ENCODE results near the gene SPOUT1. TPM values are rescaled to one million over a fixed set of nuclear protein-coding genes. Genes with fewer than 3 reads are reported as not detected.

SPOUT1 gene
- total RNA-seq, 1 experiment from 2014 or later, result 70.4 TPM

DNA sequence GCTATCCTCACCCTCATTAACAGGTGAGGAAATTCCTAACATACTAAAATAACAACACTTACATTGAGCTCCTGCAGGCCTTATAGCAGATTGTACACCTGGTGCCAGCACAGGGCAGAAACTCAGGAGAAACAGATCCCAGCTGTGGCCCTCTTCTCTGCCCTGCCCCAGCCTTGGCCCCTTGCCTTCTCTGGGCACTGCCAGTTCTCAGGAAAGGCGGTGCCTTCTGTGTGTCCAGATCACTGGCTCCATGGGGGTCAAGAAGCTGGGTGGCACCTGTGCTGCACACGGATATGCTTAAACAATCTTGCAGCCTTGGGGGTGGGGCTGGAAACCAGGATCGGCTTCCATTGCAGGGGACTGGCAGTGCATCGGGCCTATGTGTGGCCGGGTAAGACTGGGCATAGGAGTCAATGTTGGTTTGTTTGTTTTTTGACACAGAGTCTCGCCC lies 32.8 kb upstream of the SPOUT1 start:
- TF ChIP-seq ELF1 (IDR thresholded peaks at IDR 0.05; ENCODE audit: borderline replicate concordance, low read depth) (no peak), SRF (IDR thresholded peaks at IDR 0.05; ENCODE audit: low read depth) (no peak), POLR2AphosphoS5 (IDR thresholded peaks at IDR 0.05; ENCODE audit: low read depth, low read length) (no peak), EZH2 (IDR thresholded peaks at IDR 0.05) (no peak)
- TF ChIP-seq, protein P1, sequence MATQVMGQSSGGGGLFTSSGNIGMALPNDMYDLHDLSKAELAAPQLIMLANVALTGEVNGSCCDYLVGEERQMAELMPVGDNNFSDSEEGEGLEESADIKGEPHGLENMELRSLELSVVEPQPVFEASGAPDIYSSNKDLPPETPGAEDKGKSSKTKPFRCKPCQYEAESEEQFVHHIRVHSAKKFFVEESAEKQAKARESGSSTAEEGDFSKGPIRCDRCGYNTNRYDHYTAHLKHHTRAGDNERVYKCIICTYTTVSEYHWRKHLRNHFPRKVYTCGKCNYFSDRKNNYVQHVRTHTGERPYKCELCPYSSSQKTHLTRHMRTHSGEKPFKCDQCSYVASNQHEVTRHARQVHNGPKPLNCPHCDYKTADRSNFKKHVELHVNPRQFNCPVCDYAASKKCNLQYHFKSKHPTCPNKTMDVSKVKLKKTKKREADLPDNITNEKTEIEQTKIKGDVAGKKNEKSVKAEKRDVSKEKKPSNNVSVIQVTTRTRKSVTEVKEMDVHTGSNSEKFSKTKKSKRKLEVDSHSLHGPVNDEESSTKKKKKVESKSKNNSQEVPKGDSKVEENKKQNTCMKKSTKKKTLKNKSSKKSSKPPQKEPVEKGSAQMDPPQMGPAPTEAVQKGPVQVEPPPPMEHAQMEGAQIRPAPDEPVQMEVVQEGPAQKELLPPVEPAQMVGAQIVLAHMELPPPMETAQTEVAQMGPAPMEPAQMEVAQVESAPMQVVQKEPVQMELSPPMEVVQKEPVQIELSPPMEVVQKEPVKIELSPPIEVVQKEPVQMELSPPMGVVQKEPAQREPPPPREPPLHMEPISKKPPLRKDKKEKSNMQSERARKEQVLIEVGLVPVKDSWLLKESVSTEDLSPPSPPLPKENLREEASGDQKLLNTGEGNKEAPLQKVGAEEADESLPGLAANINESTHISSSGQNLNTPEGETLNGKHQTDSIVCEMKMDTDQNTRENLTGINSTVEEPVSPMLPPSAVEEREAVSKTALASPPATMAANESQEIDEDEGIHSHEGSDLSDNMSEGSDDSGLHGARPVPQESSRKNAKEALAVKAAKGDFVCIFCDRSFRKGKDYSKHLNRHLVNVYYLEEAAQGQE (IDR thresholded peaks at IDR 0.05; ENCODE audit: low read depth), result no peak
- TF ChIP-seq, protein P2, sequence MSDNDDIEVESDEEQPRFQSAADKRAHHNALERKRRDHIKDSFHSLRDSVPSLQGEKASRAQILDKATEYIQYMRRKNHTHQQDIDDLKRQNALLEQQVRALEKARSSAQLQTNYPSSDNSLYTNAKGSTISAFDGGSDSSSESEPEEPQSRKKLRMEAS (IDR thresholded peaks at IDR 0.05), result no peak
- H3K27ac ChIP-seq (ENCODE audit: low read depth, low read length), result no peak overlapping the region
- no peak for ATAC-seq
- H3K79me2 ChIP-seq (ENCODE audit: insufficient read depth, low read length), result no peaks in the 10 kb centered on the region
- H3K4me2 ChIP-seq (ENCODE audit: low read length), result no peak overlapping the region
- ChIA-PET CTCF (interaction anchor here (1.0 to 1.2 kb wide), 3 partner anchors 9 to 66 kb away, joined by 3 to 7 read pairs (median 3); no protein-coding TSS in a partner anchor), POLR2A (no interaction called here), RAD21 (ENCODE audit: low non-redundant PET in 1 of 2, low total read pairs in 2 of 2, uncharacterized antibody in 2 of 2, unreplicated experiment in 2 of 2) (no interaction called here)
- no peak overlapping the region for H3K4me3 ChIP-seq (replicated peaks in 1 of 2; ENCODE audit: low read depth in 1 of 2, low read length in 2 of 2)
- DNase-seq (ENCODE audit: low read depth, low spot score), result no peak
- no peaks in the 10 kb centered on the region for H3K9me3 ChIP-seq (ENCODE audit: control insufficient read depth in 1 of 2, insufficient read depth in 1 of 2, low read depth in 1 of 2, low read length in 2 of 2)
- H3K4me1 ChIP-seq (ENCODE audit: control insufficient read depth in 1 of 2, insufficient read depth in 2 of 2, low read length in 2 of 2), result peaks cover 2 to 7% of the 10 kb centered on the region in 2 experiments; a peak in 3 of 4 replicates
- no TSS peak for BruUV-seq (replicated peaks)
- no peaks in the 10 kb centered on the region for H3K36me3 ChIP-seq (ENCODE audit: control insufficient read depth in 1 of 2, insufficient read depth in 2 of 2, low read length in 2 of 2)
- no peaks in the 10 kb centered on the region for H3K27me3 ChIP-seq (ENCODE audit: insufficient read depth, low read length)
- no peak overlapping the region for H2AFZ ChIP-seq (ENCODE audit: low read depth, low read length, poor library complexity, severe bottlenecking)
- intact Hi-C loops (cut with micrococcal nuclease), result no loop called here
- H3K9ac ChIP-seq (ENCODE audit: low read length), result no peak overlapping the region
- no peaks in the 10 kb centered on the region for H3K9me2 ChIP-seq (ENCODE audit: insufficient read depth)
- no peaks in the 10 kb centered on the region for H4K20me1 ChIP-seq (ENCODE audit: insufficient read depth)

Data from HCT116 (cell line).